Esophagus (tissue), 2 donors: Measurements from ENCODE around the gene AIP. TPM values are rescaled to one million over a fixed set of nuclear protein-coding genes. Genes with fewer than 3 reads are reported as not detected.

Experiments
- H3K27ac ChIP-seq, 2 donors: one replicate each; pipeline ENCODE4 v1.5.1; 2013; ENCODE audit warnings: low read depth in 2 of 2, mild to moderate bottlenecking in 2 of 2, inconsistent platforms in 1 of 2, low read length in 1 of 2, moderate library complexity in 1 of 2
- H3K27me3 ChIP-seq, 2 donors: one replicate each; pipeline ENCODE4 v1.6.1; 2013; ENCODE audit warnings: low read length in 2 of 2, control low read depth in 1 of 2, mild to moderate bottlenecking in 1 of 2; ENCODE audit not compliant: insufficient read depth in 2 of 2, control insufficient read depth in 1 of 2
- H3K36me3 ChIP-seq, 2 donors: one replicate each; pipeline ENCODE4 v1.6.1; 2013; ENCODE audit warnings: low read length in 1 of 2; ENCODE audit not compliant: control insufficient read depth in 2 of 2, insufficient read depth in 2 of 2
- H3K4me1 ChIP-seq, 2 donors: one replicate each; pipeline ENCODE4 v1.6.1; 2013; ENCODE audit warnings: low read length in 1 of 2; ENCODE audit not compliant: control insufficient read depth in 2 of 2, insufficient read depth in 2 of 2
- H3K4me3 ChIP-seq, 2 donors: one replicate each; pipeline ENCODE4 v1.5.1; 2013; ENCODE audit warnings: low read length in 2 of 2, mild to moderate bottlenecking in 2 of 2, low read depth in 1 of 2, moderate library complexity in 1 of 2
- H3K9me3 ChIP-seq, 2 donors: one replicate each; pipeline ENCODE4 v1.6.1; 2013; ENCODE audit warnings: mild to moderate bottlenecking in 2 of 2, low read depth in 1 of 2, low read length in 1 of 2, moderate library complexity in 1 of 2; ENCODE audit not compliant: control insufficient read depth in 2 of 2, insufficient read depth in 1 of 2
- WGBS, 2 donors: extraction: QIAGEN DNeasy Blood & Tissue Kit; methylation state at CpG; one replicate each; pipeline ENCODE4 v1.1.7; 2013; 5-methylcytosine and 5-hydroxymethylcytosine counted together
- polyA plus RNA-seq, 2 donors: library from polyadenylated mRNA; stranded (reverse); fragments of 200-250 nt; gene quantifications; one replicate each; pipeline ENCODE4 v1.2.3, GENCODE V29; 2013
- donor health status: healthy with polysubstance abuse.
- donor health status: Bipolar disorder and iron deficiency.

The AIP gene
- polyA plus RNA-seq, 2 donors = 34.1 to 41.5 TPM

DNA sequence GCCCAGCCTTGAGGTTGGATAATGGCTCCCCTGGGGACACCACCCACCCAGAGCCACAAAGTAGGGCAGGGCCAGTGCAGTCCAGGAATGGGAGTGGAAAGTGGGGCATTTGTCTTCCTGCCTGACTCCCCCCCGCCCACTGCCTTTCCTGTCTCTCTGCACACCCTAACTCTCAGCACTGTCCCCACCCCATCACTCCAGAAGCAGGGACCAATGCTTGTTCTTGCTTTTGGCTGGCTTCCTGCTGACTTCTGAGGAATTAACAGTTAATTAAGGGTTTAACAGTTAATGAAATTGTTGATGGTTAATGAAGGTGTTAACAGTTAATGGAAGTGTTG is 17.6 kb downstream of the AIP start:
- WGBS, 2 donors = 94 to 100% methylated on average over 1 of the region's 1 CpG
- H3K9me3 ChIP-seq = peaks cover 0 to 2% of the 10 kb centered on the region in 2 donors
- no peak overlapping the region for H3K4me3 ChIP-seq
- H3K4me1 ChIP-seq = peaks cover 7 to 10% of the 10 kb centered on the region in 2 donors
- peaks cover 7 to 48% of the 10 kb centered on the region in 2 donors for H3K36me3 ChIP-seq
- no peak overlapping the region for H3K27ac ChIP-seq
- no peaks in the 10 kb centered on the region for H3K27me3 ChIP-seq

- Histone ChIP-seq H3K9me3 (peaks cover 0 to 2% of the 10 kb centered on the region in 2 donors), H3K4me3 (no peak overlapping the region), H3K27me3 (no peaks in the 10 kb centered on the region), H3K4me1 (peaks cover 10% of the 10 kb centered on the region in 2 donors), H3K36me3 (peaks cover 7 to 43% of the 10 kb centered on the region in 2 donors), H3K27ac (no peak overlapping the region)
- WGBS, 2 donors = 91 to 93% methylated on average over 9 of the region's 9 CpGs
Observed at GRCh38 chr11:67500831-67501715, 18.2 kb downstream of the AIP start.

- Histone ChIP-seq H3K27me3 (no peaks in the 10 kb centered on the region), H3K36me3 (peaks cover 6 to 40% of the 10 kb centered on the region in 2 donors)
Observed at GRCh38 chr11:67501854-67502253, 19.0 kb downstream of the AIP start.

GRCh38 chr11:67502328-67502979 is 19.6 kb downstream of the AIP start:
- Histone ChIP-seq H3K27me3 (no peaks in the 10 kb centered on the region), H3K36me3 (peaks cover 0 to 34% of the 10 kb centered on the region in 2 donors), H3K27ac (no peak overlapping the region), H3K4me3 (no peak overlapping the region), H3K4me1 (peaks cover 12 to 18% of the 10 kb centered on the region in 2 donors), H3K9me3 (peaks cover 0 to 2% of the 10 kb centered on the region in 2 donors)
- 95 to 96% methylated on average over 18 of the region's 18 CpGs for WGBS, 2 donors

More at GRCh38 chr11:67501854-67502253, 19.0 kb downstream of the AIP start:
- Histone ChIP-seq H3K4me3 (no peak overlapping the region), H3K9me3 (peaks cover 0 to 2% of the 10 kb centered on the region in 2 donors), H3K4me1 (peaks cover 12 to 14% of the 10 kb centered on the region in 2 donors), H3K27ac (no peak overlapping the region)
- 96 to 98% methylated on average over 18 of the region's 18 CpGs for WGBS, 2 donors

DNA sequence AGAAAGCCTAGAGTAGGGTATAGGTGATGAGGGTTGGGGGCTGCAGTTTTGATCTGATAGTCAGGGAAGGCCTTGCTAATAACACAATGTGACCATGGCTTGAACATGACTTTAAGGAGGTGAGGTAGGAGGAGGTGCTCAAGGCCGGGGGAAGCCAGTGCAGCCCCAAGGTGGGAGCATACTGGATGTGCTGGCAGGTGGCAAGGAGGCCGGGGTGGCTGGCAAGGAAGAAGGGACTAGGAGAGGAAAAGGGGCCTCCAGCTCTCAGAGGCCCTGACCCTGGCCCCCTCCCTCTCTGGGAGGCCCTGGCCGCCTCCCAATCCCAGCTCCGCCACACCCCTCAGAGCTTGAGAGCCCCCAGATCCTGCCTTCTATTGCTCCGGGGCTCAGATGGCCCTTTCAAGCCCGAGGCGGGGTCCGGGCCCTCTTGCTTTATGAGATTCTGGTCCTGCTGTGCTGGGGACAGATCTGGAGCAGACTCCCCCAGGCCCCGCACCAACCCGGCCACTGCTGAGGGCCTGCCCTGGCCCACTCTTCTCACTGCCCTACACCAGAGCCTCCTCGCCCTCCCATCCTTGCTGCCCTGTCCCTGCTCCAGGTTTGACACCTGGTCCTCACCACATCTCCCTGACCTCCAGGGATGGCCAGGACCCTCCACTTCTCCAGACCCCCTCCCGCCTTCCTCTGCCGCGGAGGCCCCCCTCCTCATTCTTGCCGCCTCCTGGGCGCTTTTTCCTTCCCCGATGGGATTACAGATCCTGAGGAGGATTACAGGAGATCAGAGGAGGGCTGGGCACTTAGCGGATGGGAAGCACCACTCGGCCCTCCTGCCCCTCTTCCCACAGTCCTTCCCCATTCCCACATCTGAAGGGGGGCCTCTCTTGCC is 20.5 kb downstream of the AIP start:
- Histone ChIP-seq H3K4me1 (peaks cover 12 to 22% of the 10 kb centered on the region in 2 donors), H3K27me3 (no peaks in the 10 kb centered on the region), H3K9me3 (peaks cover 0 to 2% of the 10 kb centered on the region in 2 donors), H3K4me3 (peak overlapping the region; percentile 58 to 74), H3K27ac (no peak overlapping the region), H3K36me3 (peaks cover 0 to 27% of the 10 kb centered on the region in 2 donors)
- 72 to 75% methylated on average over 18 to 19 of the region's 19 CpGs for WGBS, 2 donors

DNA sequence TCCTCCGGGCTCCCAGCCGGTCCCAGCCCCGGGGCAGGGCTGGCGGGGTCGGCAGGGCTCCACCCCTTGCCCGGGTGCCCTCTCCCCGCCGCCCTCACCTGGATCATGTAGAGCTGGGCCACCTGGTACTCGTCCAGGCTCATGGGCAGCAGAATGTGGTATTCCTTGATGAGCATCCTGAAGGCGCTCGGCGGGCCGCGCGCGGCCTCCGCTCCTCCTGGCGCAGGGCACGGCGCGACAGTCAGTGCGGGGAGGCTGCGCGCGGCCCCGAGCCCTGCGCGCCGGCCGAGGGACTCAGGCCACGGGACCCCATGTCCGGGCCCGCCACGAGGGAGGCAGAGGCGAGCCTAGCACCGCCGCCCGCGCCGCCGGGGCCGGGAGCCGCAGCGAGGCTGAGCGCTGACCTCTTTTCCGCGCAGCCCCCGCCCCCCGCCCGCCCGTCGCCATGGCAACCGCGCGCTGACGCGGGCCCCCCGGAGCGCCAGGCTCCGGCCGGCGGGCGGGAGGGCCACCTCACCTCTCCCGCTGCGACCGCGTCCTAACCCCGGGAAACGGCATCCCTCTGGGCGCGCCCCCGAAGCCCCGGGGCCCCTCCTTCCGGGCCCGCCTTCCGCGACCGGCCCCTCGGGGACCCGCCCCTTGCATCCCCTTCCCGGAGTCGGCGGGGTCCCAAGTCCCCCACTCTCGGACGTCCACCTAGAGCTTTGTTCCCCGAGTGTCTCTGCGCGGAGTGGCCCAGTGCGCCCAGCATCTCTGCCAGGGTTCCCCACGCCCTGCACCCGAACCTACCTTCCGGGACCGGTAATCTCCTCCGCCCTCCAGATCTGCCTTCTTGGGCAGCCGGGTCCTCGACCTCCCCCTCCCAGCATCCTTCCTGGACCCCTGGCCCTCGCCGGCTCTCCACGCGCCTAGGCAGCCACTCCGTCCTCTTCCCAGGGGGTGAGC is 21.5 kb downstream of the AIP start:
- Histone ChIP-seq H3K4me1 (peaks cover 12 to 27% of the 10 kb centered on the region in 2 donors), H3K4me3 (peak overlapping the region; percentile 58 to 74), H3K27ac (peak overlapping the region; percentile 98 to 99), H3K27me3 (no peaks in the 10 kb centered on the region), H3K9me3 (peaks cover 0 to 2% of the 10 kb centered on the region in 2 donors), H3K36me3 (peaks cover 0 to 21% of the 10 kb centered on the region in 2 donors)
- 2% methylated on average over 73 to 101 of the region's 101 CpGs for WGBS, 2 donors

- peak within 1 kb of the TSS; percentile 58 to 74 for H3K4me3 ChIP-seq
- 1% methylated on average over 55 to 58 of the region's 58 CpGs for WGBS, 2 donors
- peaks cover 0 to 2% of the 10 kb centered on the region in 2 donors for H3K9me3 ChIP-seq
- H3K4me1 ChIP-seq = peaks cover 12 to 27% of the 10 kb centered on the region in 2 donors
- H3K27me3 ChIP-seq = no peaks in the 10 kb centered on the region
- peak within 1 kb of the TSS; percentile 98 to 99 for H3K27ac ChIP-seq
- H3K36me3 ChIP-seq = peaks cover 0 to 15% of the 10 kb centered on the region in 2 donors
Observed at GRCh38 chr11:67504950-67505581, 22.2 kb downstream of the AIP start, which contains the start of gene PITPNM1. TSS of gene PITPNM1 (minus strand) at chr11:67505363. CDS start at chr11:67504180, 1,183 bp downstream.
